ENCODE results near the gene SMAD5. TPM values are rescaled to one million over a fixed set of nuclear protein-coding genes. Genes with fewer than 3 reads are reported as not detected.

The SMAD5 gene
- total RNA-seq, 1 donor from 2014 or later: 51.7 TPM

- TF ChIP-seq, protein P1, sequence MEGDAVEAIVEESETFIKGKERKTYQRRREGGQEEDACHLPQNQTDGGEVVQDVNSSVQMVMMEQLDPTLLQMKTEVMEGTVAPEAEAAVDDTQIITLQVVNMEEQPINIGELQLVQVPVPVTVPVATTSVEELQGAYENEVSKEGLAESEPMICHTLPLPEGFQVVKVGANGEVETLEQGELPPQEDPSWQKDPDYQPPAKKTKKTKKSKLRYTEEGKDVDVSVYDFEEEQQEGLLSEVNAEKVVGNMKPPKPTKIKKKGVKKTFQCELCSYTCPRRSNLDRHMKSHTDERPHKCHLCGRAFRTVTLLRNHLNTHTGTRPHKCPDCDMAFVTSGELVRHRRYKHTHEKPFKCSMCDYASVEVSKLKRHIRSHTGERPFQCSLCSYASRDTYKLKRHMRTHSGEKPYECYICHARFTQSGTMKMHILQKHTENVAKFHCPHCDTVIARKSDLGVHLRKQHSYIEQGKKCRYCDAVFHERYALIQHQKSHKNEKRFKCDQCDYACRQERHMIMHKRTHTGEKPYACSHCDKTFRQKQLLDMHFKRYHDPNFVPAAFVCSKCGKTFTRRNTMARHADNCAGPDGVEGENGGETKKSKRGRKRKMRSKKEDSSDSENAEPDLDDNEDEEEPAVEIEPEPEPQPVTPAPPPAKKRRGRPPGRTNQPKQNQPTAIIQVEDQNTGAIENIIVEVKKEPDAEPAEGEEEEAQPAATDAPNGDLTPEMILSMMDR (IDR thresholded peaks at IDR 0.05): no peak
- H3K4me1 Mint-ChIP-seq (ENCODE audit: low read depth): peaks cover 19% of the 10 kb centered on the region
- no peak overlapping the region for H3K4me3 Mint-ChIP-seq (ENCODE audit: unreplicated experiment)
- DNase-seq (ENCODE audit: low spot score): no peak
- H3K9me3 Mint-ChIP-seq (ENCODE audit: low read depth): no peaks in the 10 kb centered on the region
- no peaks in the 10 kb centered on the region for H3K27me3 Mint-ChIP-seq (ENCODE audit: low read depth)
- H3K36me3 Mint-ChIP-seq (ENCODE audit: low read depth): peaks cover 24% of the 10 kb centered on the region
- H3K27ac Mint-ChIP-seq (ENCODE audit: unreplicated experiment): no peak overlapping the region
These were observed 31.6 kb downstream of the SMAD5 start for GRCh38 chr5:136164226-136164625.

DNA sequence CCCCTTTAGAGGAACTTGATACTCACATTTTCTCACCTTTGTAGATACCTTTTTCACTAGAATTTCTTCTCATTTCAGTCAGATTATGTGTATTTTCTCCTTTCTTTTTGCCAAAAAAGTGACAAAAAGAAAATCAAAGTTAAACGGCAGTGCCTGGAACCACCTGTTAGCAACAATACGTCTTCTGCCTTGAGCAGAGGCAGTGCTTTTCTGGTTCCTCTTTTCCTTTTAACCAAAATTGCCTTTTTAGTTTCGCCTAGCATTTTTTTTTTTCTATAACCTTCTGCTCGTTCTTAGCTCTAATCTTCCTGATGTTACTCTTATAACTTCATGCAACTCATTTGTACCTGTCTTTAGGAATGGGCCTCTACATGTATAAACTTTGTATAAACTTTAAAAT, 34.3 kb downstream of the SMAD5 start:
- H3K9me3 Mint-ChIP-seq (ENCODE audit: low read depth): no peaks in the 10 kb centered on the region
- H3K4me3 Mint-ChIP-seq (ENCODE audit: unreplicated experiment): no peak overlapping the region
- no peak for DNase-seq (ENCODE audit: low spot score)
- no peaks in the 10 kb centered on the region for H3K27me3 Mint-ChIP-seq (ENCODE audit: low read depth)
- H3K4me1 Mint-ChIP-seq (ENCODE audit: low read depth): peaks cover 4% of the 10 kb centered on the region
- TF ChIP-seq, protein P1 (IDR thresholded peaks at IDR 0.05): no peak
- no peak overlapping the region for H3K27ac Mint-ChIP-seq (ENCODE audit: unreplicated experiment)
- peaks cover 30% of the 10 kb centered on the region for H3K36me3 Mint-ChIP-seq (ENCODE audit: low read depth)

GRCh38 chr5:136169218-136169617, 36.6 kb downstream of the SMAD5 start:
- Mint-ChIP-seq H3K4me3 (ENCODE audit: unreplicated experiment) (no peak overlapping the region), H3K27ac (ENCODE audit: unreplicated experiment) (no peak overlapping the region), H3K9me3 (ENCODE audit: low read depth) (no peaks in the 10 kb centered on the region), H3K27me3 (ENCODE audit: low read depth) (no peaks in the 10 kb centered on the region), H3K36me3 (ENCODE audit: low read depth) (peaks cover 34% of the 10 kb centered on the region), H3K4me1 (ENCODE audit: low read depth) (peaks cover 3% of the 10 kb centered on the region)
- TF ChIP-seq, protein P1 (IDR thresholded peaks at IDR 0.05): no peak
- DNase-seq (ENCODE audit: low spot score): no peak

GRCh38 chr5:136174021-136174659, 41.5 kb downstream of the SMAD5 start:
- TF ChIP-seq, protein P1 (IDR thresholded peaks at IDR 0.05): peak; percentile 87
- H3K36me3 Mint-ChIP-seq (ENCODE audit: low read depth): peaks cover 27% of the 10 kb centered on the region
- no peak overlapping the region for H3K27ac Mint-ChIP-seq (ENCODE audit: unreplicated experiment)
- no peaks in the 10 kb centered on the region for H3K9me3 Mint-ChIP-seq (ENCODE audit: low read depth)
- no peak overlapping the region for H3K4me3 Mint-ChIP-seq (ENCODE audit: unreplicated experiment)
- no peaks in the 10 kb centered on the region for H3K27me3 Mint-ChIP-seq (ENCODE audit: low read depth)
- no peak for DNase-seq (ENCODE audit: low spot score)
- H3K4me1 Mint-ChIP-seq (ENCODE audit: low read depth): peaks cover 3% of the 10 kb centered on the region

- DNase-seq (ENCODE audit: low spot score): no peak
- no peak overlapping the region for H3K4me3 Mint-ChIP-seq (ENCODE audit: unreplicated experiment)
- no peak overlapping the region for H3K27ac Mint-ChIP-seq (ENCODE audit: unreplicated experiment)
- H3K36me3 Mint-ChIP-seq (ENCODE audit: low read depth): peaks cover 14% of the 10 kb centered on the region
- H3K4me1 Mint-ChIP-seq (ENCODE audit: low read depth): no peaks in the 10 kb centered on the region
- H3K9me3 Mint-ChIP-seq (ENCODE audit: low read depth): no peaks in the 10 kb centered on the region
- H3K27me3 Mint-ChIP-seq (ENCODE audit: low read depth): no peaks in the 10 kb centered on the region
- TF ChIP-seq, protein P1 (IDR thresholded peaks at IDR 0.05): no peak
These were observed 50.0 kb downstream of the SMAD5 start for GRCh38 chr5:136182618-136183017.
